ENCODE measurements around the gene TCEA3. TPM values are rescaled to one million over a fixed set of nuclear protein-coding genes. Genes with fewer than 3 reads are reported as not detected.

Gene TCEA3
- total and polyA plus RNA-seq, 4 experiments from 2014 or later = 22.7 to 30.8 (median 28.3) TPM

DNA sequence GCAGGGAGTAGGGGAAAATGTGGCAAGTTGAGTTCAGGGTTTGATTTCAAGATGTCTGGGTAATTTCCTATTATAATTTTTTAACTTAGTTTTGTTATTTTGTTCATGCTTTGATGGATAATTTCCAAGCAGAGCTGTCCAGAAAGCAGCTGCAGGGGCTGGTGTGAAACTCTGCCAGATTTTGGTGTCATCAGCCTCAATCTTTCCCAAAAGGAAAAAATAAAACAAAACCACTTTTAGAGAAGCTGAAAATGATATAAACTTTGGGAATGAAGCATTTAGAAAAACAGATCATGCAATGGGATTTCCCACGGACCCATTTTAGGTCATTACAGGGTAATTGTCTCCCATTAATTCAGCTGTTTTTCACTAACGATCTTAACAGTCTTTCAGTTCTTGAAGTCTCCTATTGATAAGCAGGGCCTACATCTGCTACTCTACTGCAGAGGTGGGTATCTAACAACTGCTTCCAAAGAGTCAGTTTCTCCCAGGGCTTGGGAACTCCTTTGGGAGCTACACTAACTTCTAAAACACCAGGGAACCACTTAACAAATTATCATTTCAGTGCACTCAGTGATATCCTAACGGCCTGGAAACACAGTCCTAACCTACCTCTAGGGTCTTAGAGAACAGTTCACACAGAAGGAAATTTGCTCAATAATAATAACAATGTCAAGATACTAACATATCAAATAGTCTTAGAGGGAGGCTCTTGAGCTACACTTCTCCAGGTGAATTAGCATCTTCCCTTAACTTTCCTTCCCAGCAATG, 67.2 kb downstream of the TCEA3 start:
- Histone ChIP-seq H3K36me3 (ENCODE audit: insufficient read depth, low read length) (peaks cover 5% of the 10 kb centered on the region), H3K4me1 (ENCODE audit: insufficient read depth, low read length) (no peaks in the 10 kb centered on the region), H3K4me3 (ENCODE audit: low read length in 2 of 2) (no peak overlapping the region), H3K9me3 (ENCODE audit: control insufficient read depth in 1 of 2, low read length in 2 of 2) (peaks cover 8 to 17% of the 10 kb centered on the region in 2 donors), H3K27ac (ENCODE audit: low read depth, low read length) (no peak overlapping the region), H3K27me3 (ENCODE audit: insufficient read depth, low read length) (no peaks in the 10 kb centered on the region)
- Mint-ChIP-seq H3K9me3 (peaks cover 0 to 43% (median 32%) of the 10 kb centered on the region in 8 donors), H3K27ac (no peak overlapping the region), H3K27me3 (no peaks in the 10 kb centered on the region), H3K4me3 (no peak overlapping the region), H3K36me3 (peaks cover 36 to 46% of the 10 kb centered on the region in 2 donors), H3K4me1 (peaks cover 0 to 6% (median 4%) of the 10 kb centered on the region in 4 donors)
- intact Hi-C loops (cut with micrococcal nuclease) = no loop called here
- no peak for DNase-seq
- ChIA-PET POLR2A (ENCODE audit: partially characterized antibody) (interaction anchor here (1.6 kb wide), 1 partner anchor 11 kb away, joined by 6 read pairs; no protein-coding TSS in a partner anchor), CTCF (ENCODE audit: partially characterized antibody) (interaction anchor here (0.6 to 0.9 kb wide), 2 partner anchors 9 to 13 kb away, joined by 3 to 4 read pairs; no protein-coding TSS in a partner anchor)

DNA sequence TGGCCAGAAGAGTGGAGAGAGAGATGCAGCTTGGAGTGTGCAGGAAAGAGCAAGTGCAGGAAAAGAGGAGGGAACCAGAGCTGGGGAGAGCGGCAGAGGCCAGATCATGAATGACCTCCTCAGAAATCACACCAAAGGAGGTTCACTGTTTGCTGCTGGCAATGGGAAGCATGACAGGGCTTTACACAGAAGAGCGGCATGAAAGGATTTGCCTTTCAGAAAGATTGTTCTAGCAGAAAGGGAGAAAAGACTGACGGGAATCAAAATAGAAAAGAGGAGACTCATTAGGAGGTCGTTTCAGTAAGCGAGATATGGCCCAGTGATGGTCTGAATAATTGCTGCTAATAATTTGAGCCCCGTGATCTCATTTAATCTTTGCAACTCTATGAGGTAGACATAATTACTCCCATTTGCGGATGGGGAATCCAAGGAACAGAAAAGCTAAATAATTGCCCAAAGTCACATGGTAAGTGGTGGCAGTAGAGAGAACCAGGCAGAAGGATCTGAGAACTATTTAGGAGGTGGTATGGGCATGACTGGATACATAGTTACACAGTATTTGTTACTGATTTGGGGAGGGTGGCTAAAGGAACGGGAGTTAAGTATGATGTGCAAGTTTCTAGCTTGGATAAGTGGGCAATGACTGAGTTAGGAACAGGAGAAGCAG, 67.9 kb downstream of the TCEA3 start:
- intact Hi-C loops (cut with micrococcal nuclease) = no loop called here
- no peak overlapping the region for H3K27ac Mint-ChIP-seq
- H3K27me3 ChIP-seq (ENCODE audit: insufficient read depth, low read length) = no peaks in the 10 kb centered on the region
- no peak overlapping the region for H3K4me3 ChIP-seq (ENCODE audit: low read length in 2 of 2)
- peaks cover 0 to 36% (median 25%) of the 10 kb centered on the region in 8 donors for H3K9me3 Mint-ChIP-seq
- no peaks in the 10 kb centered on the region for H3K4me1 ChIP-seq (ENCODE audit: insufficient read depth, low read length)
- H3K9me3 ChIP-seq (ENCODE audit: control insufficient read depth in 1 of 2, low read length in 2 of 2) = peaks cover 3 to 10% of the 10 kb centered on the region in 2 donors
- H3K4me3 Mint-ChIP-seq = no peak overlapping the region
- H3K36me3 ChIP-seq (ENCODE audit: insufficient read depth, low read length) = no peaks in the 10 kb centered on the region
- H3K4me1 Mint-ChIP-seq = peaks cover 0 to 6% (median 4%) of the 10 kb centered on the region in 4 donors
- DNase-seq = no peak
- H3K27me3 Mint-ChIP-seq = no peaks in the 10 kb centered on the region
- no peak overlapping the region for H3K27ac ChIP-seq (ENCODE audit: low read depth, low read length)
- CTCF ChIA-PET (ENCODE audit: partially characterized antibody) = interaction anchor here (0.9 kb wide), 1 partner anchor 12 kb away, joined by 3 read pairs; no protein-coding TSS in a partner anchor
- POLR2A ChIA-PET (ENCODE audit: partially characterized antibody) = interaction anchor here (1.6 kb wide), 1 partner anchor 12 kb away, joined by 6 read pairs; no protein-coding TSS in a partner anchor
- peaks cover 29 to 40% of the 10 kb centered on the region in 2 donors for H3K36me3 Mint-ChIP-seq

DNA sequence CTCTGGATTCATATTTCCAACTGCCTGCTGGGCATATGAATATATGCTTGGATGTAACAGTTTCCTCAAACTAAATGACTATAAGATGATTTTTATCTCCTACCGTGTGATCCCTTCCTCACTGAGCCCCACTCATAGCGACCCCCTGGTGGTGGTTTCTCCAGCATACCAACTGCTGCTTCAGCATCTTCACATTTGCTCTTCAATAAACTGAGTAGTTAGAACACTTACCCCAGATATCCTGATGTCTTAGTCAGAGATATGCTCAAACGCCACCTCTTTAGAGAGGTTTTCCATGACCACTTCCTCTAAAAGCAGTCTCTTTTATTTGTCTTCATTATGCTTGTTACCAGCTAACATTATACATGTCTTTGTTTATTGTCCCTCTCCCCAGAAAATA, 70.3 kb downstream of the TCEA3 start:
- H3K4me3 Mint-ChIP-seq = no peak overlapping the region
- CTCF ChIA-PET (ENCODE audit: partially characterized antibody) = interaction anchor here (0.7 to 1.3 kb wide), 3 partner anchors 8 to 15 kb away, joined by 3 read pairs; no protein-coding TSS in a partner anchor
- H3K27me3 ChIP-seq (ENCODE audit: insufficient read depth, low read length) = no peaks in the 10 kb centered on the region
- intact Hi-C loops (cut with micrococcal nuclease) = no loop called here
- H3K4me1 Mint-ChIP-seq = peaks cover 0 to 6% (median 4%) of the 10 kb centered on the region in 4 donors
- peaks cover 0 to 13% (median 4%) of the 10 kb centered on the region in 8 donors for H3K9me3 Mint-ChIP-seq
- H3K27ac ChIP-seq (ENCODE audit: low read depth, low read length) = no peak overlapping the region
- POLR2A ChIA-PET (ENCODE audit: partially characterized antibody) = interaction anchor here (1.9 kb wide), 1 partner anchor 9 kb away, joined by 6 read pairs; the partner anchor contains the start of gene HNRNPR
- H3K36me3 ChIP-seq (ENCODE audit: insufficient read depth, low read length) = no peaks in the 10 kb centered on the region
- H3K4me3 ChIP-seq (ENCODE audit: low read length in 2 of 2) = no peak overlapping the region
- no peak for DNase-seq
- peaks cover 7 to 17% of the 10 kb centered on the region in 2 donors for H3K36me3 Mint-ChIP-seq
- no peaks in the 10 kb centered on the region for H3K9me3 ChIP-seq (ENCODE audit: control insufficient read depth in 1 of 2, low read length in 2 of 2)
- H3K4me1 ChIP-seq (ENCODE audit: insufficient read depth, low read length) = no peaks in the 10 kb centered on the region
- no peaks in the 10 kb centered on the region for H3K27me3 Mint-ChIP-seq
- H3K27ac Mint-ChIP-seq = peak overlapping the region in 1 of 7 donors; percentile 44

DNA sequence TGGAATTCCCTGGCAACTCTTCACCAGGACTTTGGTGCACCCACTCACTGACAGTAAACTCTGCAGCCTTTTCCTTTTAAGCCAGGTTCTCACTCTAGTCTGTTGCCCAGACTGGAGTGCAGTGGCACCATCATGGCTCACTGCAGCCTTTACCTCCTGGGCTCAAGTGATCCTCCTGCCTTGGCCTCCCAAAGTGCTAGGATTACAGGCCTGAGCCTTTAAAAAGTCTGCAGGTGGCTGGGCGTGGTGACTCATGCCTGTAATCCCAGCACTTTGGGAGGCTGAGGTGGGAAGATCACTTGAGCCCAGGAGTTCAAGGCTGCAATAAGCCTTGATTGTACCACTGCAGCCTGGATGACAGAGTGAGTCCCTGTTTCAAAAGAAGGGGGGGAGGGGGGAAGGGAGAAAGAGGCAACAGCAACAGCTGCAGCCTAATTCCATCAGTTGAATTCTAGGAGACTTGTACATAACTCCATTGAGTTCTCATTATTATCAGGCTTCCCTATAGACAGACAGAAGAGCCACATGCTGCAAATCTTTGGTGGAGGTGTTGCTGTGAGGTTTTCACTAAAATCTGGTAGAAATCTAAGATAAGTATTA, 72.4 kb downstream of the TCEA3 start:
- POLR2A ChIA-PET (ENCODE audit: partially characterized antibody) = no interaction called here
- Mint-ChIP-seq H3K9me3 (peaks cover 0 to 2% (median 0%) of the 10 kb centered on the region in 8 donors), H3K4me1 (peaks cover 0 to 6% (median 4%) of the 10 kb centered on the region in 4 donors), H3K36me3 (peaks cover 5 to 9% of the 10 kb centered on the region in 2 donors), H3K27me3 (no peaks in the 10 kb centered on the region), H3K4me3 (no peak overlapping the region), H3K27ac (no peak overlapping the region)
- Histone ChIP-seq H3K27me3 (ENCODE audit: insufficient read depth, low read length) (no peaks in the 10 kb centered on the region), H3K4me3 (ENCODE audit: low read length in 2 of 2) (no peak overlapping the region), H3K36me3 (ENCODE audit: insufficient read depth, low read length) (no peaks in the 10 kb centered on the region), H3K27ac (ENCODE audit: low read depth, low read length) (no peak overlapping the region), H3K9me3 (ENCODE audit: control insufficient read depth in 1 of 2, low read length in 2 of 2) (no peaks in the 10 kb centered on the region), H3K4me1 (ENCODE audit: insufficient read depth, low read length) (no peaks in the 10 kb centered on the region)
- CTCF ChIA-PET (ENCODE audit: partially characterized antibody) = no interaction called here
- intact Hi-C loops (cut with micrococcal nuclease) = no loop called here
- DNase-seq = no peak

DNA sequence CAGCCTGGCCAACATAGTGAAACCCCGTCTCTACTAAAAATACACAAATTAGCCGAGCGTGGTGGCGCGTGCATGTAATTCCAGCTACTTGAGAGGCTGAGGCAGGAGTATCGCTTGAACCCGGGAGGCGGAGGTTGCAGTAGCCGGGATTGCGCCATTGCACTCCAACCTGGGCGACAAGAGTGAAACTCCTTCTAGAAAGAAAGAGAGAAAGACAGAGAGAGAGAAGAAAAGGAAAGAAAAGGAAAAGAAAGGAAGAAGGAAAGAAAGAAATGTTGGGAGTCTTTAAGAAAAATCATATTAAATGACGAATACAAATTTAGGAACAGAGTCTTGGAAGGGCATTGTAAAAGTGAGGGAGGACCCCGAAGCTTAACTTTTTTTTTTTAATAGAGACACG, 78.6 kb downstream of the TCEA3 start:
- Histone ChIP-seq H3K36me3 (ENCODE audit: insufficient read depth, low read length) (no peaks in the 10 kb centered on the region), H3K27me3 (ENCODE audit: insufficient read depth, low read length) (no peaks in the 10 kb centered on the region), H3K4me3 (ENCODE audit: low read length in 2 of 2) (no peak overlapping the region), H3K4me1 (ENCODE audit: insufficient read depth, low read length) (peaks cover 26% of the 10 kb centered on the region), H3K27ac (ENCODE audit: low read depth, low read length) (no peak overlapping the region), H3K9me3 (ENCODE audit: control insufficient read depth in 1 of 2, low read length in 2 of 2) (no peaks in the 10 kb centered on the region)
- peaks cover 0 to 16% of the 10 kb centered on the region in 2 donors for H3K36me3 Mint-ChIP-seq
- CTCF ChIA-PET (ENCODE audit: partially characterized antibody) = interaction anchor here (1.3 kb wide), 1 partner anchor 58 kb away, joined by 4 read pairs; no protein-coding TSS in a partner anchor
- H3K27ac Mint-ChIP-seq = peak overlapping the region in 2 of 7 donors; percentile 51 to 64
- H3K4me3 Mint-ChIP-seq = peak overlapping the region in 5 of 8 donors; percentile 25 to 59 (median 53)
- DNase-seq = no peak
- H3K27me3 Mint-ChIP-seq = no peaks in the 10 kb centered on the region
- intact Hi-C loops (cut with micrococcal nuclease) = no loop called here
- H3K9me3 Mint-ChIP-seq = peaks cover 0 to 2% (median 0%) of the 10 kb centered on the region in 8 donors
- POLR2A ChIA-PET (ENCODE audit: partially characterized antibody) = interaction anchor here (1.8 to 3.5 kb wide), 2 partner anchors 8 to 21 kb away, joined by 6 to 112 read pairs; partner anchors contain the start of gene ZNF436
- H3K4me1 Mint-ChIP-seq = peaks cover 21 to 37% (median 28%) of the 10 kb centered on the region in 4 donors

DNA sequence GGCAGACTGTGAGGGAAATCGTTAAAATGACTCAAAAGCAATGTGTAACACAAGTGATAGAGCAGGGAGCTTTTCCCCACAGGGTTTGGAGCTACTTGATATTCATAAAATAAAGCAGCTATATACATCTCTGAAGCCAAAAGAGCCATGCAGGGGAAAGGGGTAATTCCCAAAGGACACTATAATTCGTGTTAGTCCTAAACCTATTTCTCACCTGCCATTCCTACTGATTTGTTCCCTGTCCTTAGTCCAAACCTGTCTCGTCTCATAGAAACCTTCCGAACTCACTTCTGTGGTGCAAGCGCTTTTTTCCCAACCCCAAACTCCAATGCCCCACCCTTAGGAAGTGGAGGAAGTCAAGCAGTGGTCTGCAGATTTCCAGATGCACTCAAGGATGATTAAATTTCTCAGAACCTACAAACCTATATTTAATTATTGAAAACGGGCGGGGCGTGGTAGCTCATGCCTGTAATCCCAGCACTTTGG, 79.5 kb downstream of the TCEA3 start:
- Histone ChIP-seq H3K27me3 (ENCODE audit: insufficient read depth, low read length) (no peaks in the 10 kb centered on the region), H3K27ac (ENCODE audit: low read depth, low read length) (peak overlapping the region; percentile 75), H3K36me3 (ENCODE audit: insufficient read depth, low read length) (no peaks in the 10 kb centered on the region), H3K4me1 (ENCODE audit: insufficient read depth, low read length) (peaks cover 35% of the 10 kb centered on the region), H3K9me3 (ENCODE audit: control insufficient read depth in 1 of 2, low read length in 2 of 2) (no peaks in the 10 kb centered on the region), H3K4me3 (ENCODE audit: low read length in 2 of 2) (peak overlapping the region; percentile 79 to 89)
- DNase-seq = peak in 1 of 5 donors; percentile 1
- Mint-ChIP-seq H3K4me1 (peaks cover 30 to 46% (median 36%) of the 10 kb centered on the region in 4 donors), H3K4me3 (peak overlapping the region; percentile 92 to 99 (median 98)), H3K27ac (peak overlapping the region; percentile 91 to 99 (median 96)), H3K36me3 (peaks cover 0 to 19% of the 10 kb centered on the region in 2 donors), H3K9me3 (peaks cover 0 to 2% (median 0%) of the 10 kb centered on the region in 8 donors), H3K27me3 (no peaks in the 10 kb centered on the region)
- CTCF ChIA-PET (ENCODE audit: partially characterized antibody) = interaction anchor here (1.3 to 1.7 kb wide), 4 partner anchors 12 to 161 kb away, joined by 3 to 11 read pairs (median 6); no protein-coding TSS in a partner anchor
- intact Hi-C loops (cut with micrococcal nuclease) = loop anchor here (1.0 to 5.0 kb wide), 4 partner anchors 23 to 274 kb away; partner anchors contain the start of gene E2F2
- POLR2A ChIA-PET (ENCODE audit: partially characterized antibody) = interaction anchor here (0.9 to 3.5 kb wide), 12 partner anchors 9 to 435 kb away, joined by 3 to 112 read pairs (median 6); partner anchors contain the start of genes ASAP3, LUZP1 and ZNF436
